Psoas muscle (tissue), 8 donors: ENCODE measurements around the gene MAN2A1. TPM values are rescaled to one million over a fixed set of nuclear protein-coding genes. Genes with fewer than 3 reads are reported as not detected.

Experiments used
- ATAC-seq, 4 donors: fragments of 200-7000 bp; cut with Tn5 transposase; one replicate each; pipeline ENCODE4 v1.9.1; 2020; ENCODE audit warnings: moderate library complexity in 3 of 4, mild to moderate bottlenecking in 2 of 4
- DNase-seq, 2 donors: peaks; one replicate each; pipeline ENCODE4 v3.0.0-alpha.2; 2020
- H3K27ac ChIP-seq: fragments of 200-600 bp; one replicate; pipeline ENCODE4 v1.8.0; 2022
- H3K27me3 ChIP-seq, 3 donors: fragments of 200-600 bp in 1 of 3; one replicate each; pipeline versions ENCODE4 v1.6.1 to v1.8.0; 2013 to 2022; ENCODE audit warnings: low read length in 2 of 3, mild to moderate bottlenecking in 2 of 3, moderate library complexity in 1 of 3; ENCODE audit not compliant: insufficient read depth in 3 of 3
- H3K36me3 ChIP-seq, 2 donors: fragments of 200-600 bp in 1 of 2; one replicate each; pipeline versions ENCODE4 v1.6.1 to v1.8.0; 2013 to 2022; ENCODE audit warnings: low read depth in 1 of 2, mild to moderate bottlenecking in 1 of 2, moderate library complexity in 1 of 2; ENCODE audit not compliant: insufficient read depth in 1 of 2
- H3K4me1 ChIP-seq: fragments of 200-600 bp; one replicate; pipeline ENCODE4 v1.8.0; 2022
- H3K4me3 ChIP-seq: fragments of 200-600 bp; one replicate; pipeline ENCODE4 v1.8.0; 2022; ENCODE audit warnings: mild to moderate bottlenecking
- H3K9me3 ChIP-seq: fragments of 200-600 bp; one replicate; pipeline ENCODE4 v1.8.0; 2022
- CTCF ChIP-seq: fragments of 200-600 bp; IDR thresholded peaks from one replicate; pipeline ENCODE4 v1.8.0; 2022; ENCODE audit warnings: antibody characterized with exemption
- WGBS, 3 donors: extraction: QIAGEN DNeasy Blood & Tissue Kit; methylation state at CpG; one replicate each; pipeline versions ENCODE4 v1.1.6 to v1.1.7; 2013; 5-methylcytosine and 5-hydroxymethylcytosine counted together
- intact Hi-C, 2 donors: fragments of 100-400 bp; cut with DNase I; formaldehyde crosslinking; loops; one replicate each; pipeline versions ENCODE4 v1.11.0 to v1.14.2; 2022
- polyA plus RNA-seq, 3 donors: library from polyadenylated mRNA; stranded (reverse); fragments of 200-250 nt; gene quantifications; one replicate each; pipeline ENCODE4 v1.2.3, GENCODE V29; 2013
- total RNA-seq, 4 donors: library from RNA; stranded (reverse); fragmentation: NEBNext Ultra II Directional in 2 of 4; extraction: Animal tissue kit (Norgen Biotek cat#: 25700) in 2 of 4; gene quantifications; one replicate each; pipeline versions ENCODE4 v1.2.1 to v1.2.4, GENCODE V29; 2021 to 2023
- donor health status: healthy with polysubstance abuse.
- donor health status: DM: no; HTN: no; CAD: no; lungs with moderate emphysema.
- donor health status: Bipolar disorder and iron deficiency.
- donor health status: healthy.
- donor health status: DM: yes; HTN: yes; CAD: no.
- donor health status: DM: no; HTN: no; CAD: no.
- donor health status: DM: no; HTN: no; CAD: no.
- donor health status: DM: yes; HTN: yes; CAD: no.

Gene MAN2A1
- total and polyA plus RNA-seq, 7 donors: 4.2 to 18.3 (median 12.8) TPM

- H3K36me3 ChIP-seq: peaks cover 9 to 81% of the 10 kb centered on the region in 2 donors
- no peaks in the 10 kb centered on the region for H3K9me3 ChIP-seq
- no peak overlapping the region for H3K27ac ChIP-seq
- intact Hi-C loops: loop anchor here (5.0 to 10.0 kb wide), 2 partner anchors 152 to 160 kb away; partner anchors contain the start of gene MAN2A1 (in 1 of the 2)
- no peak overlapping the region for H3K4me3 ChIP-seq
- WGBS, 3 donors: 71 to 74% (median 73%) methylated on average over 4 of the region's 4 CpGs
- DNase-seq (no peak), ATAC-seq (peak in 3 of 4 donors; percentile 29 to 68 (median 36))
- no peaks in the 10 kb centered on the region for H3K27me3 ChIP-seq
- TF ChIP-seq CTCF: no peak
- H3K4me1 ChIP-seq: no peaks in the 10 kb centered on the region
These were observed 155.0 kb downstream of the MAN2A1 start for GRCh38 chr5:109844695-109845094.

DNA sequence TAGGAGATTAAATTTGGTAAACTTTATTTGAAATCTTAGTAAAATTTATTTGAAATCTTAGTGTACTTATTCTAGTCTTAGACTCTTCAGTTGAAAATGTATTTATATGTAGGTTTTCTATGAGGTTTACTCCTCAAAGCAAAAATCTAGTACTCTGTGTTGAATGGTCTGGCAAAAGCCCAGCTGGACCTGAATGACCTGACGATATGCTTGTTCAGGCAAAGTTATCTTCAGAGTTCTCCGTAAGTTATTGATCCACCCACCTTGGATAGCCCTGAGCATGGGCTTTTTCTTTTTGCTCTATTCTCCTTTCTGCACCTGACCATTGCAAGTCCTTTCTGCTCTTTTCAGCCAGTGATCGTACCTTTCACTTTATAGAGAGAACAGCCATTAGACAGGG lies 158.4 kb downstream of the MAN2A1 start:
- intact Hi-C loops: loop anchor here in 1 of 2 donors (10.0 kb wide), 1 partner anchor 163 kb away; the partner anchor contains the start of gene MAN2A1
- ATAC-seq: no peak

DNA sequence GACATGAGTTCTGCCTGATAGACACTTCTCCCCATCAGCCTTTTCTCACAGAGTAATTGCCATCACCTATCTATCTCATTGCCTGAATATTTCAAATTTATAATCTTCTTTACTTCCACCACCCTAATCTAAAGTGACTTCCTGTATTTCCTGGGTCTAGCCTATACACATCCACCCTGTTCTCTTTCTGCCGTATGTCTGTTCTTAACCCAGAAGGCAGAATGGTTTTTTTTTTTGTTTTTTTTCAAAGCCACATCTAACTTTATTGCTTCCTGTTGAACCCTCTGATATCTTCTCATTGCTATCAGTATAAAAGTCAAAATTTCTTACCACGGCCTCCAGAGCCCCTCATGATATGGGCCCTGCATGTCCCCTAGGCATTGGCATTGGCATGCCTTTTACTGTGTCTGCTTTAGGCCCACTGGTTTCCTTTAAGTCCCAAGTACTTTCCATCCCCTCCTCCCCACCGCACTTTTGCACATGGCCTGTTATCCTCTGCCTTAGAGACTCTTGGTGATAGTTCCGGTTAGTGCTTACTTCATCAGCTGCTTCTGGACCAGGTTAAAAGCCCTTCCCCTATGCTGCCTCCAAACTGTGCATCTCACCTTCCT lies 159.9 kb downstream of the MAN2A1 start:
- Histone ChIP-seq H3K4me3 (no peak overlapping the region), H3K27ac (no peak overlapping the region), H3K4me1 (no peaks in the 10 kb centered on the region), H3K36me3 (peaks cover 9 to 71% of the 10 kb centered on the region in 2 donors), H3K27me3 (no peaks in the 10 kb centered on the region), H3K9me3 (no peaks in the 10 kb centered on the region)
- intact Hi-C loops: loop anchor here in 1 of 2 donors (10.0 kb wide), 1 partner anchor 165 kb away; the partner anchor contains the start of gene MAN2A1
- no peak for TF ChIP-seq CTCF
- DNase-seq (no peak), ATAC-seq (no peak)
- WGBS, 3 donors: 96 to 99% (median 98%) methylated on average over 4 of the region's 4 CpGs

More for the DNA sequence above, 158.4 kb downstream of the MAN2A1 start:
- Histone ChIP-seq H3K4me3 (no peak overlapping the region), H3K9me3 (no peaks in the 10 kb centered on the region), H3K27ac (no peak overlapping the region), H3K27me3 (no peaks in the 10 kb centered on the region), H3K36me3 (peaks cover 9 to 71% of the 10 kb centered on the region in 2 donors), H3K4me1 (no peaks in the 10 kb centered on the region)
- DNase-seq: no peak
- TF ChIP-seq CTCF: no peak
- WGBS, 3 donors: 95 to 98% (median 97%) methylated on average over 3 of the region's 3 CpGs

GRCh38 chr5:109852371-109853155 lies 162.8 kb downstream of the MAN2A1 start:
- WGBS, 3 donors: 87 to 89% (median 88%) methylated on average over 1 of the region's 1 CpG
- no peak overlapping the region for H3K27ac ChIP-seq
- H3K36me3 ChIP-seq: peaks cover 12 to 78% of the 10 kb centered on the region in 2 donors
- ATAC-seq (no peak), DNase-seq (no peak)
- no peaks in the 10 kb centered on the region for H3K9me3 ChIP-seq
- TF ChIP-seq CTCF: no peak
- no peak overlapping the region for H3K4me3 ChIP-seq
- no peaks in the 10 kb centered on the region for H3K27me3 ChIP-seq
- intact Hi-C loops: no loop called here
- no peaks in the 10 kb centered on the region for H3K4me1 ChIP-seq
